ENCODE results near the gene ITGB4.

Gene ITGB4

GRCh38 chr17:75697651-75698291 is 23.5 kb upstream of the ITGB4 start:
- H3K4me1 ChIP-seq (ENCODE audit: control insufficient read depth, insufficient read depth, low read length): peaks cover 44% of the 10 kb centered on the region
- H3K9me3 ChIP-seq (ENCODE audit: control insufficient read depth in 2 of 2, low read length in 2 of 2): no peaks in the 10 kb centered on the region
- no peak overlapping the region for H3K4me3 ChIP-seq (ENCODE audit: low read length in 2 of 2)
- no peaks in the 10 kb centered on the region for H3K27me3 ChIP-seq (ENCODE audit: control insufficient read depth in 1 of 2, insufficient read depth in 2 of 2, low read length in 2 of 2)
- no peak overlapping the region for H3K9ac ChIP-seq (ENCODE audit: low read length in 2 of 2)
- peaks cover 40 to 48% of the 10 kb centered on the region in 2 donors for H3K36me3 ChIP-seq (ENCODE audit: control insufficient read depth in 2 of 2, insufficient read depth in 2 of 2, low read length in 2 of 2)
- H3K27ac ChIP-seq (ENCODE audit: low read length): no peak overlapping the region

- H3K36me3 ChIP-seq (ENCODE audit: control insufficient read depth in 2 of 2, insufficient read depth in 2 of 2, low read length in 2 of 2): peaks cover 49 to 57% of the 10 kb centered on the region in 2 donors
- H3K9ac ChIP-seq (ENCODE audit: low read length in 2 of 2): no peak overlapping the region
- peaks cover 35% of the 10 kb centered on the region for H3K4me1 ChIP-seq (ENCODE audit: control insufficient read depth, insufficient read depth, low read length)
- H3K4me3 ChIP-seq (ENCODE audit: low read length in 2 of 2): no peak overlapping the region
- no peak overlapping the region for H3K27ac ChIP-seq (ENCODE audit: low read length)
- H3K27me3 ChIP-seq (ENCODE audit: control insufficient read depth in 1 of 2, insufficient read depth in 2 of 2, low read length in 2 of 2): no peaks in the 10 kb centered on the region
- H3K9me3 ChIP-seq (ENCODE audit: control insufficient read depth in 2 of 2, low read length in 2 of 2): no peaks in the 10 kb centered on the region
Measured at GRCh38 chr17:75698659-75699058, 22.6 kb upstream of the ITGB4 start.

DNA sequence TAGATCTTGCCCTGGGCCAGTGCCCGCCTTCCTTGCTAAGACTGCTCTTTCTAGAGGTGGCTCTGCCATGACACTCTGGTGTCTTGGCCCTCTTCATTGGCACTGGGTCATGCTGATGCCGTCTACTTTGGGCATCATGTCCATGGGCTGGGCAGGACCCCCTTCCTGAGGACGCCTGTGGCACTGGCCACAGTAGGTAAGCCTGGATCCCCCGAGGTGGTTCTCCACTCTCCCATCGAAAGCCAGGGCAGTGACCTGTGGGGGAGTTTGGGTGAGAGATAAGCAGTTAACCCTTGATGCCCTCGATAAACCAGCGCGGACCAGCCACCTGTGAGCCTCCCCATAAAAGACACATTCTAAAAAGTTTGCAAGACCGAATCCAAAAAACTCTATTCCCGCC is 20.0 kb upstream of the ITGB4 start:
- Histone ChIP-seq H3K4me3 (ENCODE audit: low read length in 2 of 2) (no peak overlapping the region), H3K36me3 (ENCODE audit: control insufficient read depth in 2 of 2, insufficient read depth in 2 of 2, low read length in 2 of 2) (peaks cover 62 to 64% of the 10 kb centered on the region in 2 donors), H3K27me3 (ENCODE audit: control insufficient read depth in 1 of 2, insufficient read depth in 2 of 2, low read length in 2 of 2) (no peaks in the 10 kb centered on the region), H3K27ac (ENCODE audit: low read length) (peak overlapping the region; percentile 49), H3K9ac (ENCODE audit: low read length in 2 of 2) (no peak overlapping the region), H3K9me3 (ENCODE audit: control insufficient read depth in 2 of 2, low read length in 2 of 2) (no peaks in the 10 kb centered on the region), H3K4me1 (ENCODE audit: control insufficient read depth, insufficient read depth, low read length) (peaks cover 25% of the 10 kb centered on the region)

DNA sequence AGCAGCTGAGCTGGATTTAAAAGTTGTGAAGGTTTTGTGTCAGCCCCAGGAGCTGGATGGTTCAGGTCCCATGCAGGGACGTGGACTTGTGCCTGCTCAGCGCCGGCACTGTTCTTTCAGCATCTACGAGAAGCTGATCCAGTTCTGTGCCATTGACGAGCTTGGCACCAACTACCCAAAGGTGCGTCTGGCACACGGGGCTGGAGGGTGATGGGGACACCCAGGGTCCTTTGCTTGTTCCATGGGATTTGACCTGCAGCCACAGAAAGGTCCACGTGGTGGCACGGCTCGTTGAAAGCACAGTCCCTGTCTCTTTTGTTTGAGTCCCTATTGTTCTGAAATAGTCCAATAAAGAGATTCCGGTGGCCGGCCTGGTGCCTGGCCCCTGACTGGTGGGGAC is 18.1 kb upstream of the ITGB4 start:
- Histone ChIP-seq H3K4me1 (ENCODE audit: control insufficient read depth, insufficient read depth, low read length) (peaks cover 19% of the 10 kb centered on the region), H3K27me3 (ENCODE audit: control insufficient read depth in 1 of 2, insufficient read depth in 2 of 2, low read length in 2 of 2) (no peaks in the 10 kb centered on the region), H3K4me3 (ENCODE audit: low read length in 2 of 2) (no peak overlapping the region), H3K9ac (ENCODE audit: low read length in 2 of 2) (no peak overlapping the region), H3K9me3 (ENCODE audit: control insufficient read depth in 2 of 2, low read length in 2 of 2) (no peaks in the 10 kb centered on the region), H3K36me3 (ENCODE audit: control insufficient read depth in 2 of 2, insufficient read depth in 2 of 2, low read length in 2 of 2) (peaks cover 64 to 66% of the 10 kb centered on the region in 2 donors), H3K27ac (ENCODE audit: low read length) (no peak overlapping the region)

DNA sequence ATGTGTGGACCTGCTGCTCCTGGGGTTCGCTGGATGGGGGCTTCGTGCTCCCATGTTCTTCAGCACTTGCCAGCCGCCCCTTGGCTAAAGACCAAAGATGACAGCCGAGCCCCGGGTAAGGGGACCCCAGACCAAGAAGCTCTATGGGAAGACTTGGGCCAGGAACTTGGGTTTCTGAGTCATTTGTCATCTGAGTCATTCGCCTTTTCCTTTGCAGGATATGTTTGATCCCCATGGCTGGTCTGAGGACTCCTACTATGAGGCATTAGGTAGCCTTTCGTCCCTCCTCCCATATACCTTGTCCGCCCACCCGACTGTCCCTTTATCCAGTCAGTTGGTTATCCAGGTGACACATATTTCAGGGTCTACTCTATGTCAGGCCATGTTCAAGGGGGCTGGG is 17.7 kb upstream of the ITGB4 start:
- no peak overlapping the region for H3K4me3 ChIP-seq (ENCODE audit: low read length in 2 of 2)
- peaks cover 66% of the 10 kb centered on the region in 2 donors for H3K36me3 ChIP-seq (ENCODE audit: control insufficient read depth in 2 of 2, insufficient read depth in 2 of 2, low read length in 2 of 2)
- H3K27ac ChIP-seq (ENCODE audit: low read length): no peak overlapping the region
- no peaks in the 10 kb centered on the region for H3K9me3 ChIP-seq (ENCODE audit: control insufficient read depth in 2 of 2, low read length in 2 of 2)
- H3K4me1 ChIP-seq (ENCODE audit: control insufficient read depth, insufficient read depth, low read length): peaks cover 19% of the 10 kb centered on the region
- no peaks in the 10 kb centered on the region for H3K27me3 ChIP-seq (ENCODE audit: control insufficient read depth in 1 of 2, insufficient read depth in 2 of 2, low read length in 2 of 2)
- H3K9ac ChIP-seq (ENCODE audit: low read length in 2 of 2): no peak overlapping the region

DNA sequence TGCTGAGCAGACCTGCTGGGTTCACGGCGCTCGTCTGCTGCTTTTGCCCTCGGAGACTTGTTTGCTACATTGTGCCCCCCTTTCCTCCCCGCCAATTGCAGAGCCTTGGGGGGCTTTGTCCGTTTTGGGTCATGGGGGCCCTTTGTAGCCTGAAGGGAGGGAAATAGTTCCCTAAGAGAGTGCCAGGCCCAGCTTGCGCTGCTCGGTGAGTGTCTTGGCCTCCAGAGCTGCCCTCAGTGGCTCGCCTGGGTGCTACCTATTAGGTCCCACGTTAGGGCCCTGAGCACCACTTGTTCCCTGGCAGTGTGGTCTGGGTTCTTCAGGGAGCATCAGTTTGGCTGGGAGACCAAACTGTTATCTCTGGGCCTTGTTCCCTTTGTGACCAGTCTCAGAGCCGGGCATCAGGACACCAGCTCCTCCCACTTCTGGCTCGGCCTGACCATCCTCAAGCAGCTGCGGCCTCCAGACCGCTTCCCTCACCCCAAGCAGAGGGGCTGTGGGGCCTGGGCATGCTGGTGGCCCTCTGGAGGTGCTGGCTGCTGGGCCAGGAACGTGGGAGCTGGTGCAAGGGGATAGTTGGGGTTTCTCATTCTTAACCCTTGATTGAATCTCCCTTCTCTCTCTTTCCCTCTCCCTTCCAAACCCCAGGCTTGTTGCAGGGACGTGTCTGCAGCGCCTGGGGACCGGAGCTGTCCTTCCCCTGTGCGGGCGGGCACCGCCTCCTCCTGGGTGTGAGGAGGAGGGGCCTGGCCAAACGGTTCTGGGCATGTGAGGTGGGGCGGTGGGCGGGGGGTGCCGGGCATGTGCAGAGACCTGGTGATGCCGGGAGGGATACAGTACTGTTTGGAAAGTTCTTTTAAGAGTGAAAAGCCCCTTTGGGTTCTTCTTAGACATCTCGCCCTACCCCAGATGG is 16.0 kb upstream of the ITGB4 start:
- H3K27ac ChIP-seq (ENCODE audit: low read length): no peak overlapping the region
- no peak overlapping the region for H3K4me3 ChIP-seq (ENCODE audit: low read length in 2 of 2)
- peaks cover 11% of the 10 kb centered on the region for H3K4me1 ChIP-seq (ENCODE audit: control insufficient read depth, insufficient read depth, low read length)
- no peaks in the 10 kb centered on the region for H3K27me3 ChIP-seq (ENCODE audit: control insufficient read depth in 1 of 2, insufficient read depth in 2 of 2, low read length in 2 of 2)
- H3K9me3 ChIP-seq (ENCODE audit: control insufficient read depth in 2 of 2, low read length in 2 of 2): no peaks in the 10 kb centered on the region
- H3K36me3 ChIP-seq (ENCODE audit: control insufficient read depth in 2 of 2, insufficient read depth in 2 of 2, low read length in 2 of 2): peaks cover 60 to 65% of the 10 kb centered on the region in 2 donors
- no peak overlapping the region for H3K9ac ChIP-seq (ENCODE audit: low read length in 2 of 2)

GRCh38 chr17:75706042-75706728 is 15.1 kb upstream of the ITGB4 start:
- Histone ChIP-seq H3K27me3 (ENCODE audit: control insufficient read depth in 1 of 2, insufficient read depth in 2 of 2, low read length in 2 of 2) (no peaks in the 10 kb centered on the region), H3K36me3 (ENCODE audit: control insufficient read depth in 2 of 2, insufficient read depth in 2 of 2, low read length in 2 of 2) (peaks cover 51 to 55% of the 10 kb centered on the region in 2 donors), H3K9ac (ENCODE audit: low read length in 2 of 2) (no peak overlapping the region), H3K4me1 (ENCODE audit: control insufficient read depth, insufficient read depth, low read length) (peaks cover 3% of the 10 kb centered on the region), H3K4me3 (ENCODE audit: low read length in 2 of 2) (no peak overlapping the region), H3K27ac (ENCODE audit: low read length) (no peak overlapping the region), H3K9me3 (ENCODE audit: control insufficient read depth in 2 of 2, low read length in 2 of 2) (no peaks in the 10 kb centered on the region)

DNA sequence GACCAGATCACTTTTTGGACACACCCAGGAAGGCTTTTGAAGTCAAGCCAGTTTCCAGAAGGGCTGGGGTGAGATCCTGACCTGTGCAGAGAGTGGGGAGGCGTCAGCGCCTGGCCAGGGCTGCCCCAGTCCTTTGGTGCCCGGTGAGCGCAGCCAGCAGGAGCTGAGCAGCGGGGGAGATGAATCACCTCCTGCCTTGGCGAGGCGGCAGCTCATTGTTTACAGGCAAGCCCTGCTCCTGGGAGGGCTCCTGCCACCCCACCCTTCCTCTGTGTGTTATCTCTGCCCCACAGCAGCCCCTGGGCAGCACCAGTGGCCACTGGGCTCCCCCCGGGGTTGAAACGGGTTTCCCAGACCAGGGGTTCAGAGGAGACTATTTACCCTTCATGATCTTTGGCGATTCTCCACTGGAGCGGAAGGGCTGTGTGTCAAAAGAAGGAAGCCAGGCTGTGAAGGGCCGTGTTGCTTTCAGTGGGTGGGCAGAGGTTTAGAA is 14.1 kb upstream of the ITGB4 start:
- Histone ChIP-seq H3K4me3 (ENCODE audit: low read length in 2 of 2) (no peak overlapping the region), H3K36me3 (ENCODE audit: control insufficient read depth in 2 of 2, insufficient read depth in 2 of 2, low read length in 2 of 2) (peaks cover 44 to 47% of the 10 kb centered on the region in 2 donors), H3K27ac (ENCODE audit: low read length) (no peak overlapping the region), H3K9me3 (ENCODE audit: control insufficient read depth in 2 of 2, low read length in 2 of 2) (no peaks in the 10 kb centered on the region), H3K27me3 (ENCODE audit: control insufficient read depth in 1 of 2, insufficient read depth in 2 of 2, low read length in 2 of 2) (no peaks in the 10 kb centered on the region), H3K9ac (ENCODE audit: low read length in 2 of 2) (no peak overlapping the region), H3K4me1 (ENCODE audit: control insufficient read depth, insufficient read depth, low read length) (peaks cover 2% of the 10 kb centered on the region)

DNA sequence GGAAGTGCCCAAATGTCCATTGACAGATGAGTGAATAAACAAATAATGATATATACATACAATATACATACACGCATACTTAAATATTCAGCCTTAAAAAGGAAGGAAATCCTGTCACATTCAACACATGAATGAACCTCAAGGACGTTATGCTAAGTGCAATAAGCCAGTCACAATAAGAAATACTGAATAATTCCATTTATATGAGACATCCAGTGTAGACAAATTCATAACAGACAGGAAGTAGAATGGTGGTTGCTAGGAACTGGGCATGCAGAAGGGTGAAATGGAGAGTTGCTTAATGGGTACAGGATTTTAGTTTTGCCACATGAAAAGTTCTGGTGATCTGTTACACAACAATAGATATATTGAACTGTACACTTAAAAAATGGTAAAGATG is 8.8 kb upstream of the ITGB4 start:
- Histone ChIP-seq H3K27me3 (ENCODE audit: control insufficient read depth in 1 of 2, insufficient read depth in 2 of 2, low read length in 2 of 2) (no peaks in the 10 kb centered on the region), H3K36me3 (ENCODE audit: control insufficient read depth in 2 of 2, insufficient read depth in 2 of 2, low read length in 2 of 2) (peaks cover 2 to 6% of the 10 kb centered on the region in 2 donors), H3K9me3 (ENCODE audit: control insufficient read depth in 2 of 2, low read length in 2 of 2) (no peaks in the 10 kb centered on the region), H3K4me3 (ENCODE audit: low read length in 2 of 2) (no peak overlapping the region), H3K27ac (ENCODE audit: low read length) (no peak overlapping the region), H3K4me1 (ENCODE audit: control insufficient read depth, insufficient read depth, low read length) (no peaks in the 10 kb centered on the region), H3K9ac (ENCODE audit: low read length in 2 of 2) (no peak overlapping the region)

GRCh38 chr17:75719732-75720131 is 1.5 kb upstream of the ITGB4 start:
- H3K27me3 ChIP-seq (ENCODE audit: control insufficient read depth in 1 of 2, insufficient read depth in 2 of 2, low read length in 2 of 2): peaks cover 31 to 35% of the 10 kb centered on the region in 2 donors
- H3K9ac ChIP-seq (ENCODE audit: low read length in 2 of 2): no peak overlapping the region
- peaks cover 13% of the 10 kb centered on the region for H3K4me1 ChIP-seq (ENCODE audit: control insufficient read depth, insufficient read depth, low read length)
- no peak overlapping the region for H3K4me3 ChIP-seq (ENCODE audit: low read length in 2 of 2)
- H3K27ac ChIP-seq (ENCODE audit: low read length): no peak overlapping the region
- no peaks in the 10 kb centered on the region for H3K36me3 ChIP-seq (ENCODE audit: control insufficient read depth in 2 of 2, insufficient read depth in 2 of 2, low read length in 2 of 2)
- no peaks in the 10 kb centered on the region for H3K9me3 ChIP-seq (ENCODE audit: control insufficient read depth in 2 of 2, low read length in 2 of 2)
